ENCODE data around the gene SH3BP4. TPM values are rescaled to one million over a fixed set of nuclear protein-coding genes. Genes with fewer than 3 reads are reported as not detected.

Gene SH3BP4
- total RNA-seq, 1 donor from 2014 or later = 58.6 TPM

- no peaks in the 10 kb centered on the region for H3K36me3 Mint-ChIP-seq (ENCODE audit: low read depth, unreplicated experiment)
- no peaks in the 10 kb centered on the region for H3K4me1 Mint-ChIP-seq (ENCODE audit: unreplicated experiment)
- no peak overlapping the region for H3K27ac Mint-ChIP-seq (ENCODE audit: unreplicated experiment)
- no peaks in the 10 kb centered on the region for H3K9me3 Mint-ChIP-seq (ENCODE audit: unreplicated experiment)
- TF ChIP-seq CTCF (IDR thresholded peaks at IDR 0.05; ENCODE audit: unreplicated experiment) = no peak
- H3K27me3 Mint-ChIP-seq (ENCODE audit: unreplicated experiment) = no peaks in the 10 kb centered on the region
- no peak overlapping the region for H3K4me3 Mint-ChIP-seq (ENCODE audit: unreplicated experiment)
- no peak for DNase-seq (ENCODE audit: low spot score)
These were observed 32.1 kb upstream of the SH3BP4 start for GRCh38 chr2:234919711-234920110.

- Mint-ChIP-seq H3K36me3 (ENCODE audit: low read depth, unreplicated experiment) (no peaks in the 10 kb centered on the region), H3K27ac (ENCODE audit: unreplicated experiment) (no peak overlapping the region), H3K9me3 (ENCODE audit: unreplicated experiment) (no peaks in the 10 kb centered on the region), H3K4me1 (ENCODE audit: unreplicated experiment) (no peaks in the 10 kb centered on the region), H3K27me3 (ENCODE audit: unreplicated experiment) (no peaks in the 10 kb centered on the region), H3K4me3 (ENCODE audit: unreplicated experiment) (no peak overlapping the region)
- no peak for DNase-seq (ENCODE audit: low spot score)
- TF ChIP-seq CTCF (IDR thresholded peaks at IDR 0.05; ENCODE audit: unreplicated experiment) = no peak
These were observed 31.0 kb upstream of the SH3BP4 start for GRCh38 chr2:234920836-234921235.

GRCh38 chr2:234929002-234929401, 22.8 kb upstream of the SH3BP4 start:
- Mint-ChIP-seq H3K4me1 (ENCODE audit: unreplicated experiment) (peaks cover 3% of the 10 kb centered on the region), H3K27ac (ENCODE audit: unreplicated experiment) (no peak overlapping the region), H3K9me3 (ENCODE audit: unreplicated experiment) (no peaks in the 10 kb centered on the region), H3K36me3 (ENCODE audit: low read depth, unreplicated experiment) (no peaks in the 10 kb centered on the region), H3K27me3 (ENCODE audit: unreplicated experiment) (no peaks in the 10 kb centered on the region), H3K4me3 (ENCODE audit: unreplicated experiment) (no peak overlapping the region)
- TF ChIP-seq CTCF (IDR thresholded peaks at IDR 0.05; ENCODE audit: unreplicated experiment) = no peak
- DNase-seq (ENCODE audit: low spot score) = no peak

- no peak for DNase-seq (ENCODE audit: low spot score)
- Mint-ChIP-seq H3K27me3 (ENCODE audit: unreplicated experiment) (no peaks in the 10 kb centered on the region), H3K36me3 (ENCODE audit: low read depth, unreplicated experiment) (no peaks in the 10 kb centered on the region), H3K4me1 (ENCODE audit: unreplicated experiment) (peaks cover 12% of the 10 kb centered on the region), H3K4me3 (ENCODE audit: unreplicated experiment) (no peak overlapping the region), H3K9me3 (ENCODE audit: unreplicated experiment) (no peaks in the 10 kb centered on the region), H3K27ac (ENCODE audit: unreplicated experiment) (no peak overlapping the region)
- TF ChIP-seq CTCF (IDR thresholded peaks at IDR 0.05; ENCODE audit: unreplicated experiment) = no peak
These were observed 21.4 kb upstream of the SH3BP4 start for GRCh38 chr2:234930397-234930796.

GRCh38 chr2:234931371-234931770, 20.4 kb upstream of the SH3BP4 start:
- peaks cover under 1% of the 10 kb centered on the region for H3K27me3 Mint-ChIP-seq (ENCODE audit: unreplicated experiment)

More at GRCh38 chr2:234931371-234931770, 20.4 kb upstream of the SH3BP4 start:
- peaks cover 12% of the 10 kb centered on the region for H3K4me1 Mint-ChIP-seq (ENCODE audit: unreplicated experiment)
- H3K27ac Mint-ChIP-seq (ENCODE audit: unreplicated experiment) = no peak overlapping the region
- TF ChIP-seq CTCF (IDR thresholded peaks at IDR 0.05; ENCODE audit: unreplicated experiment) = no peak
- H3K9me3 Mint-ChIP-seq (ENCODE audit: unreplicated experiment) = no peaks in the 10 kb centered on the region
- H3K36me3 Mint-ChIP-seq (ENCODE audit: low read depth, unreplicated experiment) = no peaks in the 10 kb centered on the region
- no peak overlapping the region for H3K4me3 Mint-ChIP-seq (ENCODE audit: unreplicated experiment)
- DNase-seq (ENCODE audit: low spot score) = no peak
